Measurements from ENCODE around the gene PHACTR3.

The PHACTR3 gene

GRCh38 chr20:59737816-59738215 lies 133.5 kb downstream of the PHACTR3 start:
- no peak for DNase-seq

- DNase-seq = no peak
Measured at GRCh38 chr20:59738851-59739250, 134.5 kb downstream of the PHACTR3 start.

- DNase-seq = no peak
Measured at GRCh38 chr20:59740621-59741020, 136.3 kb downstream of the PHACTR3 start.

DNA sequence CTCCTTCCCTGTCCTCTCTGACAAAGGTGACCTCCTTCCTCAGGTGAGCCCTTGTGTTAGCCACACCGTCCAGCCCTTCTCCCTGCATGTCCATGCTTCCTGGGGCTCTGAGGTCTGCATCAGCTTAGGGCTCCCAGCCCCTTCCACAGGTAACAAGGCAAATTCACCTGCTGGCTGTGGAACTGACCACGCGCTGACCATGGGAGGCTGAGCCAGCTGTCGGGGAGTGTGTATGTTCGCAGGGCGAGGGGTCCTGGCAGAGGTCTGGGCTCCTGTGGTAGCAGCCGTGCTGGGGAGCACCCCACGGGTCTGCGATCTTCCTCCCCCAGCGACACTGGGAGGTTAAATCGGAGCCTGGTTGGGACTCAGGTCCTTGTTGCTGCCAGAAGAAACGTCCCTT lies 136.7 kb downstream of the PHACTR3 start:
- no peak for DNase-seq

- no peak for DNase-seq
Measured at GRCh38 chr20:59742351-59743095, 138.2 kb downstream of the PHACTR3 start.

DNA sequence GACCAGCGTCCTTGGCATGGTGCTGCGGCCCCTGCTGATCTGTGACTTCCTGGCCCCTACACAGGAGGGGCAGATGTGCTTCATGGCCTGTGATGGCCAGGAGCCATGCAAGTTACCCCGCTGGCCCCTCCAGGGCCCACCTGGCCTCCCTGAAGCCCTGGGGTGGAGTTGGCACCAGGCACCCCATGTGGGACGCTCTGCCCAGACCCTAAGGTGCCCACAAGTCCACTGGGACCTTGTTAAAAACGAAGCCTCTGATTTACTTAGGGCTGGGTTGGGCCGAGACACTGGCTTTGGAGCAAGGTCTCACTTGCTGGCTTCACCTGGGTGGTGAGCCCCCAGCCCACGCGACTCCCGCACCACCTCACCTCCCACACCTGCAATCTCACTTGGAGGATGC lies 139.0 kb downstream of the PHACTR3 start:
- no peak for DNase-seq

DNA sequence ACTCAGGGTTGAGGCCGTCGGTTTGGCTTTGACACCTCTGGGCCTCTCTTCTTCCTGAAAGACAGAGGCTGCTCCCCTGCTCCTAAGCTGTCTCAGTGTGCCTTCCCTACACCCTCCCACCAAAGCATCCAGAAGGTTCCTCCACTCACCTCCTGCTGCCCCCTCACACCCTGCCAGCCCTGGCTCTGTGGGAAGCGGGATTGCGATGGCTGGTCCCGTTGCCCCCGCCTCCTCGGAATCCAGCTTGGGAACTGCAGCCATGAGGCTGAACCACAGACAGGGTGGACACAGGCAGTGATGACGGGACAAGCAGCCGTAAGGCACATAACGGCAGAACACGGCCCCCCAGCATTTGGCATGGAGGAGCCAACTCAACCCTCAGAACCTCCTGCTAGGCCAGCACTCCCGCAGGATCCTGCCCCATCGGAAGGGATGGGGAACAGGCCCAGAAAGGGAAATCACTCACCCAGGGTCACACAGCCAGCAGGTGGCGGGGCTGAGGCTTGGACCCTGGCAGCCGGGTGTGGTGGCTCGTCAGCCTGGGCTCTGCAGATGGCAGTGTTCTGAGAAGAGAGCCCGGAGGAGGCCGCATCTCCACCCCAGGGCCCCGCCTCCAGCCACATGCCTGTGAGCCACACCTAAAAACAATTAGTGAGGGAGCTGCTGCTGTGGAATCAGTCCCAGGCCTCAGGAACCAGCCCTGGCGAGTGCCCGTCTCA lies 139.6 kb downstream of the PHACTR3 start:
- DNase-seq = no peak

DNA sequence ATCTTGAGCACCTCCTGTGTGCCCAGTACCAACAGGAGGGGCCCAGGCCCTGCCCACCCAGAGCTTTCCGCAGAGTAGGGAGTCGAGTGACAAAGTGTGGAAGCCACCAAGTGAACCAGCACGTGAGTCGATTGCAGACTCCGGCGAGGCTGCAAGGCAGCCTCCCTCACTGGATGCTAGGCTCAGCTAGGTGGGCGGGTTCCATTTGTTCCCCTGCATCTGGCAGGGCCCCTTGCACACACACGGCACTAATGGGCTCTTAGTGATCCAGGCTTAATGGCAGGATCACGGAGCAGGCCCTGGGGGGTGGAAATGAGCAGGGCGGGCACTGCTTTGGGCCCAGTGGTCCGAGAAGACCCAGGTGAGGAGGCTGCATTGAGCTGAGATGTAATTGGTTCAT lies 140.4 kb downstream of the PHACTR3 start:
- no peak for DNase-seq

DNA sequence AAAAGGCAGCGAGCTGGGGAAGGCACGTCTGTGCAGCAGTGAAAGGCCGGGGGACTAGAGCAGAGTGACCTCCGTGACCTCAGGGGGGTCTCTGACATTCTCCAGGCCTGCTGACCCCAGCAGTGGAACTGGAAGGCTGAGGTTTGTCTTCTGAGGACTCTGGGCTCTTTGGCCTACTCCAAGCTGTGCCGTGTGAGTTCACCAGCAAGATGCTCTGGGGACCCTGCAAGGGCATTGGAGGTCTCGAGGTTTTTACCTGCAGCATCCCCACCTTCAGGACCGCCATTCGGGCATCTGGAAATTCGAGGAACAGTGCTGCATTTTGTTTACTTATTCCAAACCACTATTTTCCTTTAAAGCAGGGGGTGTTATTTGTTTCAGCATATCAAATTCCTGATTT lies 140.9 kb downstream of the PHACTR3 start:
- DNase-seq = no peak

DNA sequence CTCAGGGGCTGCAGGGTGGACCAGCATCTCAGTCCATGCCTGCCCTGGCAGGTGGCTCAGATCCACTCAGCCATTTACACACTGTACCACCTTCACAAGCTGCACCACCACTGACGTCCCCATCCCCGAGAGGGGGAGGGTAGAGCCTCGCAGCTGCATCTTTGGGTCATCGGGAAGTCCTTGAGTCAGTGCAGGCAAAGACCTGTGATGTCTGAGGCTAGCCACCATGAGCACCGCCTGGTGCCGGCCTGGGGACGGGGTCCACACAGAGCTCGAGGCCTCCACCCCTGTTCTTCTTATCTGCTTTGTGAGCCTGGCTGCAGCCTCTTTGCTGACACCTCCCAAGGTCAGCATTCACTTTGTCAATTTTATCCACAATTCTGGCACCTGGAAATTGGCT lies 141.4 kb downstream of the PHACTR3 start:
- DNase-seq = no peak

- DNase-seq = no peak
Measured at GRCh38 chr20:59746155-59746554, 141.8 kb downstream of the PHACTR3 start.

GRCh38 chr20:59747671-59748515 lies 143.6 kb downstream of the PHACTR3 start:
- DNase-seq = no peak

- no peak for DNase-seq
Measured at GRCh38 chr20:59748619-59749191, 144.4 kb downstream of the PHACTR3 start.

DNA sequence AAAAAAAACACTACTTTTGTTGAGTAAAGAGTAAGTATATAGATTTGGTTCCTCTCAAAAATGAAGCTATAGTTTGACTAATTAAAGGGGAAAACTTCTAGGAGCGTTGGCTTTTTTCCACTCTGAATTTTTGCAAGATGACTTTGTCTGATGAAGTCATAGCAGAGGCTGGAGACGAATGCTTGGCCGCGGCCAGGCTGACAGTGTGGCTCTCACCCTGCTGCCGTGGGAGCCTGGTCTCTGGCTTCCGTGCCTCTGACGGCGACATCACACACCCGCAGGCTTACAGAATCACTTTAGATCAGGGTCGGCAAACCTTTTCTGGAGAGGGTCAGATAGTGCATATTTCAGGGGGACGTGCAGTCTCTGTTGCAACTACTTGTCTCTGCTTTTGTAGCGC lies 145.0 kb downstream of the PHACTR3 start:
- DNase-seq = no peak

GRCh38 chr20:59750209-59750840 lies 146.0 kb downstream of the PHACTR3 start:
- DNase-seq = no peak

DNA sequence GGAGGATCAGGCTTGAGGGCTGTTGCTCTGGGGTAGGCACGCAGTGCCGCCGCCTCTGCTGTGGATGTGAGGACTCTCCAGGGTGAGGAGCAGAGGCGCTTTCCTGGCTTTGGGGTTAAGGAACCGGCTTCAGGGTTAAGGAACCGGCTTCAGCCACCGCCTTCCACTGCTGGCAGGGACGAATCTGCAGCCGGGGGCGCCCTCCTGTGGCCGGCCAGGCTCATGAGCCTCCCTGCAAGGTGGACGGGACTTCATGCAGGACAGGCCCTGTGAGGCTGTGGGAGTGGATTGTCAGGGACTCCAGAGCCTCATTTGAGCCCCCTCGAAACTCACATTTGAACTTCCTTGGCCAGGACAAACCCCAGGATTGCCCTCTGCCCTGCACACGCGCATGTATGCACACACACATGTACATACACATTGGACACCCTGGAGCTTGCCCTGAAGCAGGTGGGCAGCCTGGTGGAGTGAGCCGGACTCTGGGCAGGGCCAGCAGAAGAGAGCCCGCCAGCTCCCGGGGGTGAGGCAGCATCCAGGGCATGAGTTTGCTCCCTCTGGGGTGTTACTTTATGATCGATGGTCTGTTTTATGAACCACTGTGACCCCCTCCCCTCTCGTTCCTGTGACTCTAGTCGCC lies 146.9 kb downstream of the PHACTR3 start:
- peak; percentile 70 for DNase-seq

- DNase-seq = no peak
Measured at GRCh38 chr20:59752101-59752586, 147.8 kb downstream of the PHACTR3 start.

GRCh38 chr20:59752704-59753460 lies 148.5 kb downstream of the PHACTR3 start:
- no peak for DNase-seq

- no peak for DNase-seq
Measured at GRCh38 chr20:59753836-59754235, 149.5 kb downstream of the PHACTR3 start.

DNA sequence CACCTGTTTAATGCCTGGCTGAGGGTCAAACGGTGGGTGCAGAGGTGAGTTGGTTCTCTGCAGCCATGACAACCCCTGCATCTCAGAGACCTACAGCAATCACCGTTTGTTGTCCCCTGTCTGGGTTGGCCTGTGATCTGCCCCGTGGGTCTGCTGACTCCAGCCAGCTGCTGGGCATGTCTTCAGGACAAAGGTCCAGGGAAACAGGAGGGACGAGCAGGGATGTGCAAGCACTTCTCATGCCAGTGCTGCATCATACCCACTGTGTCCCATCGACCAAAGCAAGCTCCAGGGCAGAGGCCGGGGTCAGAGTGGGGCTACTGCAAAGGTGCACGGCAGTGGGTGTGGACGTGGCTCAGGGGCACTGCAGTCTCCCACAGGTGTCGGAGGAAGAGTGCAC lies 150.2 kb downstream of the PHACTR3 start:
- no peak for DNase-seq

DNA sequence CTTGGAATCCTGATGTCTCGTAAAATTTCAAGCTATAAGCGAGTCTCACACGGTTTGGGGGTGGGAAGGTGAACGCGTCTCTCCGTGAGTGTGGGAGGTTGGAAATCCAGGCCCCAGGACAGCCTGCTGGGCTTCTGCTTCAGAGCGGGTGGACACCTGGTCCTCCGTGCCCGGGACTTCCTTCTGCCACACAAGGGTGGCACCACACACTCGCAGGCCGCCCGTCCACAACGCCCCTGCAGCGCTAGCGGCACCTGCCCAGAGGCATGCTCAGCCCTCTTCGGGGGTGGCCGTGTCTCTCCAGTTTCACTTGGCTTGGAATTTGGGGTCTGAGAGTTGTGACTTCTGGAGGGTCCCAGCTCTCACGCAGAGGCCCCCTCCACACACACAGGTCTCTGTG lies 151.9 kb downstream of the PHACTR3 start:
- DNase-seq = no peak
